OCI-LY7 (cell line): ENCODE measurements around the gene HAPSTR1. TPM values are rescaled to one million over a fixed set of nuclear protein-coding genes. Genes with fewer than 3 reads are reported as not detected.

Source experiments
- BruUV-seq: library from RNA; stranded (reverse); fragments of 400-500 nt; replicated peaks from 2 replicates; lab custom pipeline; 2021; lab: Mats Ljungman, UMichigan
- CTCF ChIA-PET: fragments of 300-600 bp; sonication (Branson Sonifier 250); formaldehyde crosslinking; loops from one replicate; lab custom pipeline; 2022; ENCODE audit warnings: antibody characterized with exemption; ENCODE audit not compliant: unreplicated experiment; lab: Charles Lee
- POLR2A ChIA-PET: fragments of 300-600 bp; sonication (Branson Sonifier 250); formaldehyde crosslinking; loops from one replicate; lab custom pipeline; 2022; ENCODE audit warnings: antibody characterized with exemption; lab: Charles Lee
- DNase-seq: peaks from one replicate; pipeline ENCODE4 v3.0.0-alpha.2; 2015; ENCODE audit warnings: low spot score
- H2AFZ ChIP-seq: fragments of 200-600 bp; sonication (generic), shearing (Covaris generic); 2 replicates; pipeline ENCODE4 v1.6.1; 2014; ENCODE audit warnings: mild to moderate bottlenecking, antibody characterized with exemption, low read length, moderate library complexity
- H3K27ac ChIP-seq: fragments of 200-600 bp; sonication (generic); 2 replicates; pipeline ENCODE4 v1.5.1; 2014; ENCODE audit warnings: mixed run types, low read depth, mild to moderate bottlenecking, moderate library complexity, low read length, inconsistent platforms; ENCODE audit not compliant: poor library complexity, severe bottlenecking
- H3K36me3 ChIP-seq: fragments of 200-600 bp; sonication (generic); 2 replicates; pipeline ENCODE4 v1.6.1; 2014; ENCODE audit warnings: mild to moderate bottlenecking, antibody characterized with exemption, low read length, moderate library complexity, mixed read lengths; ENCODE audit not compliant: insufficient read depth
- H3K4me1 ChIP-seq: fragments of 200-600 bp; sonication (generic); 2 replicates; pipeline ENCODE4 v1.5.1; 2014; ENCODE audit warnings: mild to moderate bottlenecking, low read length; ENCODE audit not compliant: insufficient read depth, poor library complexity, severe bottlenecking
- H3K4me2 ChIP-seq: fragments of 200-600 bp; sonication (generic); 2 replicates; pipeline ENCODE4 v1.6.1; 2014; ENCODE audit warnings: mild to moderate bottlenecking, low read length
- H3K4me3 ChIP-seq: fragments of 200-600 bp; sonication (generic); 2 replicates; pipeline ENCODE4 v1.5.1; 2014; ENCODE audit warnings: mild to moderate bottlenecking, low read depth, low read length; ENCODE audit not compliant: poor library complexity, severe bottlenecking
- H3K79me2 ChIP-seq: fragments of 200-600 bp; sonication (generic); 2 replicates; pipeline ENCODE4 v1.6.1; 2016; ENCODE audit warnings: low read depth, mild to moderate bottlenecking, low read length, moderate library complexity, mixed read lengths; ENCODE audit not compliant: insufficient read depth
- H3K9me2 ChIP-seq: fragments of 200-600 bp; sonication (generic); 2 replicates; pipeline ENCODE4 v1.6.1; 2016; ENCODE audit warnings: mild to moderate bottlenecking, low read length, mixed read lengths; ENCODE audit not compliant: insufficient read depth
- H3K9me3 ChIP-seq: fragments of 200-600 bp; sonication (generic); 2 replicates; pipeline ENCODE4 v1.6.1; 2014; ENCODE audit warnings: mild to moderate bottlenecking, mixed run types, low read length, mixed read lengths
- H4K20me1 ChIP-seq: fragments of 200-600 bp; sonication (generic); 2 replicates; pipeline ENCODE4 v1.6.1; 2014; ENCODE audit warnings: mild to moderate bottlenecking, antibody characterized with exemption, low read length, moderate library complexity, mixed read lengths; ENCODE audit not compliant: insufficient read depth
- EZH2phosphoT487 ChIP-seq: fragments of 200-600 bp; sonication (generic); IDR thresholded peaks from 2 replicates; pipeline ENCODE4 v1.6.1; 2018; ENCODE audit warnings: low read depth, borderline replicate concordance, mild to moderate bottlenecking, mixed run types, antibody characterized with exemption, low read length, moderate library complexity, mixed read lengths
- intact Hi-C: fragments of 100-400 bp; cut with micrococcal nuclease; formaldehyde crosslinking; loops from one replicate; pipeline ENCODE4 v1.10.0; 2022; ENCODE audit not compliant: unreplicated experiment
- total RNA-seq, 2 experiments: library from RNA; depleted of rRNA in 1 of 2; stranded (reverse); fragments of >200 nt in 1 of 2; shearing (Covaris generic) in 1 of 2; gene quantifications; 2 replicates each; pipeline ENCODE4 v1.2.3, GENCODE V29; 2014 to 2022
- TF ChIP-seq, protein P1 (sequence below): fragments of 200-600 bp; sonication (generic); conservative IDR thresholded peaks from 2 replicates; pipeline ENCODE4 v1.5.1; 2014; ENCODE audit warnings: mild to moderate bottlenecking, antibody characterized with exemption, low read length, moderate library complexity, mixed read lengths

The HAPSTR1 gene
- total RNA-seq, 2 experiments from 2014 or later: 50.9 to 71.5 TPM

DNA sequence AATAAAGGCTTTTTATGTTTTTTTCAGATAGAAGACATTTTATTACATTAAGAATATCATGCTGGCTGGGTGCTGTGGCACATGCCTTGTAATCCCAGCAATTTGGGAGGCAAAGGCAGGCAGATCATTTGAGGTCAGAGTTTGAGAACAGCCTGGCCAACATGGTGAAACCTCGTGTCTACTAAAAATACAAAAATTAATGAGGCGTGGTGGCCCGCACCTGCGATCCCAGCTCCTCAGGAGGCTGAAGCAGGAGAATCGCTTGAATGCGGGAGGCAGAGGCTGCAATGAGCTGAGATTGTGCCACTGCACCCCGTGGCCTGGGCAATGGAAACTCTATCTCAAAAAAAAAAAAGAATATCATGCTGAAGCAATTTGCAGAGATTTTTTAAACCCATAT, 29.1 kb upstream of the HAPSTR1 start:
- H3K36me3 ChIP-seq: no peaks in the 10 kb centered on the region
- peak; percentile 39 for DNase-seq
- H3K79me2 ChIP-seq: no peaks in the 10 kb centered on the region
- peak overlapping the region; percentile 7 for H3K4me3 ChIP-seq
- H3K9me3 ChIP-seq: no peaks in the 10 kb centered on the region
- peaks cover 35% of the 10 kb centered on the region for H3K4me1 ChIP-seq
- peak overlapping the region; percentile 49 for H3K27ac ChIP-seq
- intact Hi-C loops: no loop called here
- H2AFZ ChIP-seq: peak overlapping the region; percentile 23; the same call in 1 of the 2 replicates
- no peaks in the 10 kb centered on the region for H3K9me2 ChIP-seq
- CTCF ChIA-PET: no interaction called here
- no TSS peak for BruUV-seq
- TF ChIP-seq, protein P1, sequence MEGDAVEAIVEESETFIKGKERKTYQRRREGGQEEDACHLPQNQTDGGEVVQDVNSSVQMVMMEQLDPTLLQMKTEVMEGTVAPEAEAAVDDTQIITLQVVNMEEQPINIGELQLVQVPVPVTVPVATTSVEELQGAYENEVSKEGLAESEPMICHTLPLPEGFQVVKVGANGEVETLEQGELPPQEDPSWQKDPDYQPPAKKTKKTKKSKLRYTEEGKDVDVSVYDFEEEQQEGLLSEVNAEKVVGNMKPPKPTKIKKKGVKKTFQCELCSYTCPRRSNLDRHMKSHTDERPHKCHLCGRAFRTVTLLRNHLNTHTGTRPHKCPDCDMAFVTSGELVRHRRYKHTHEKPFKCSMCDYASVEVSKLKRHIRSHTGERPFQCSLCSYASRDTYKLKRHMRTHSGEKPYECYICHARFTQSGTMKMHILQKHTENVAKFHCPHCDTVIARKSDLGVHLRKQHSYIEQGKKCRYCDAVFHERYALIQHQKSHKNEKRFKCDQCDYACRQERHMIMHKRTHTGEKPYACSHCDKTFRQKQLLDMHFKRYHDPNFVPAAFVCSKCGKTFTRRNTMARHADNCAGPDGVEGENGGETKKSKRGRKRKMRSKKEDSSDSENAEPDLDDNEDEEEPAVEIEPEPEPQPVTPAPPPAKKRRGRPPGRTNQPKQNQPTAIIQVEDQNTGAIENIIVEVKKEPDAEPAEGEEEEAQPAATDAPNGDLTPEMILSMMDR: no peak
- TF ChIP-seq EZH2phosphoT487: no peak
- H4K20me1 ChIP-seq: no peaks in the 10 kb centered on the region
- POLR2A ChIA-PET: interaction anchor here (1.0 to 2.3 kb wide), 3 partner anchors 15 to 29 kb away, joined by 3 to 11 read pairs (median 5); partner anchors contain the start of gene HAPSTR1
- H3K4me2 ChIP-seq: peak overlapping the region; percentile 73

DNA sequence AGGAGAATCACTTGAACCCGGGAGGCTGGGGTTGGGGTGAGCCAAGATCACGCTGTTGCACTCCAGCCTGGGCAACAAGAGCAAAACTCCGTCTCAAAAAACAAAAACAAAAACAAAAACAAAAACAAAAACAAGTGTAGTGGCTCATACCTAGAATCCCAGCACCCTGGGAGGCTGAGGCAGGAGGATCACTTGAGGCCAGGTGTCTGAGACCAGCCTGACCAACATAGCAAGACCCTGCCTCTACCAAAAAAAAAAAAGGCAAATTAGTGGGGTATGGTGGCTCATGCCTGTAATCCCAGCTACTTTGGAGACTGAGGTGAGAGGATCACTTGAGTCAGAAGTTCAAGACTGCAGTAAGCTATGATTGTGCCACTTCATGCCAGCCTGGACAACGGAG, 26.4 kb upstream of the HAPSTR1 start:
- intact Hi-C loops: no loop called here
- Histone ChIP-seq H3K9me2 (no peaks in the 10 kb centered on the region), H3K4me2 (no peak overlapping the region), H3K4me3 (no peak overlapping the region), H3K79me2 (no peaks in the 10 kb centered on the region), H3K4me1 (peaks cover 27% of the 10 kb centered on the region), H3K27ac (no peak overlapping the region), H4K20me1 (no peaks in the 10 kb centered on the region), H3K9me3 (no peaks in the 10 kb centered on the region), H2AFZ (no peak overlapping the region), H3K36me3 (no peaks in the 10 kb centered on the region)
- ChIA-PET POLR2A (interaction anchor here (1.0 to 2.2 kb wide), 3 partner anchors 8 to 13 kb away, joined by 5 to 6 read pairs (median 6); no protein-coding TSS in a partner anchor), CTCF (no interaction called here)
- BruUV-seq: no TSS peak
- no peak for DNase-seq
- TF ChIP-seq, protein P1: no peak
- TF ChIP-seq EZH2phosphoT487: no peak

DNA sequence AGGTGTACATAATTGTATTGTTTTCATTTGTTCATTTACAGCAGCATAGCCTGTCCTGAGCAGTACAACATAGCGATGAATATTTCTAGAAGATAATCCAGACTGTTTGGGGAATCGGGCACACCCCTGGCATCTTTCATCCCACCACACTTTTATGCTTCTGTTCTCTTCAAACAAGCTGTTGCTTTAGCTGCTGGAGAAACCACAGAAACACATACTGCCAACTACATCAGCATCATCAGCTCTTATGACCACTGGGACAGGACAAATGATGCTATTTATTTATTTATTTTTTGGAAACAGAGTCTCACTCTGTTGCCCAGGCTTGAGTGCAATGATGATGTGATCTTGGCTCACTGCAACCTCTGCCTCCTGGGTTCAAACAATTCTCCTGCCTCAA, 22.6 kb upstream of the HAPSTR1 start:
- CTCF ChIA-PET: no interaction called here
- H3K4me2 ChIP-seq: no peak overlapping the region
- no peaks in the 10 kb centered on the region for H4K20me1 ChIP-seq

More for the DNA sequence above, 22.6 kb upstream of the HAPSTR1 start:
- Histone ChIP-seq H3K4me1 (peaks cover 17% of the 10 kb centered on the region), H3K79me2 (no peaks in the 10 kb centered on the region), H3K9me2 (no peaks in the 10 kb centered on the region), H3K27ac (no peak overlapping the region), H3K36me3 (no peaks in the 10 kb centered on the region), H2AFZ (no peak overlapping the region), H3K9me3 (no peaks in the 10 kb centered on the region), H3K4me3 (no peak overlapping the region)
- POLR2A ChIA-PET: interaction anchor here (0.5 to 0.8 kb wide), 2 partner anchors 9 to 107 kb away, joined by 3 to 4 read pairs; no protein-coding TSS in a partner anchor
- TF ChIP-seq, protein P1: no peak
- TF ChIP-seq EZH2phosphoT487: no peak
- intact Hi-C loops: no loop called here
- no TSS peak for BruUV-seq
- DNase-seq: no peak
